Brain pericyte (primary cell): ENCODE results near the gene RHOH.

Experiments used
- DNase-seq: peaks from one replicate; pipeline ENCODE4 v3.0.0-alpha.2; 2012; ENCODE audit warnings: low read depth, low spot score

Gene RHOH

GRCh38 chr4:40190019-40190418 lies 6.8 kb upstream of the RHOH start:
- DNase-seq, result no peak

GRCh38 chr4:40190465-40190864 lies 6.4 kb upstream of the RHOH start:
- no peak for DNase-seq

GRCh38 chr4:40190880-40191815 lies 5.7 kb upstream of the RHOH start:
- no peak for DNase-seq

GRCh38 chr4:40192114-40193015 lies 4.5 kb upstream of the RHOH start:
- DNase-seq, result no peak

- no peak for DNase-seq
These were observed 3.7 kb upstream of the RHOH start for GRCh38 chr4:40193016-40193571.

GRCh38 chr4:40193578-40193977 lies 3.3 kb upstream of the RHOH start:
- DNase-seq, result no peak

GRCh38 chr4:40194602-40195161 lies 2.1 kb upstream of the RHOH start:
- DNase-seq, result no peak

GRCh38 chr4:40195182-40196177 lies 1.4 kb upstream of the RHOH start:
- DNase-seq, result no peak

- no peak for DNase-seq
These were observed 559 bp upstream of the RHOH start for GRCh38 chr4:40196272-40196671.

- no peak for DNase-seq
These were observed 1.3 kb downstream of the RHOH start for GRCh38 chr4:40197879-40198689.

GRCh38 chr4:40199179-40199670 lies 2.4 kb downstream of the RHOH start:
- DNase-seq, result no peak

GRCh38 chr4:40199999-40200874 lies 3.4 kb downstream of the RHOH start:
- DNase-seq, result no peak

- DNase-seq, result no peak
These were observed 4.3 kb downstream of the RHOH start for GRCh38 chr4:40200875-40201801.

- no peak for DNase-seq
These were observed 5.1 kb downstream of the RHOH start for GRCh38 chr4:40201898-40202297.

- no peak for DNase-seq
These were observed 5.6 kb downstream of the RHOH start for GRCh38 chr4:40202474-40202873.

GRCh38 chr4:40204507-40205258 lies 7.9 kb downstream of the RHOH start:
- DNase-seq, result no peak
